Ectodermal cell (in vitro differentiated cells): Measurements from ENCODE around the gene ID1. TPM values are rescaled to one million over a fixed set of nuclear protein-coding genes. Genes with fewer than 3 reads are reported as not detected.

Source experiments
- H3K27ac ChIP-seq: 2 replicates; pipeline ENCODE4 v1.7.0; 2013; ENCODE audit warnings: mild to moderate bottlenecking, low read depth, low read length; ENCODE audit not compliant: insufficient read depth, poor library complexity, severe bottlenecking
- H3K27me3 ChIP-seq: 2 replicates; pipeline ENCODE4 v1.7.0; 2013; ENCODE audit warnings: mild to moderate bottlenecking, low read length; ENCODE audit not compliant: insufficient read depth, control insufficient read depth, poor library complexity, severe bottlenecking
- H3K36me3 ChIP-seq: one replicate; pipeline ENCODE4 v1.7.0; 2013; ENCODE audit warnings: low read length; ENCODE audit not compliant: control insufficient read depth, insufficient read depth
- H3K4me1 ChIP-seq: one replicate; pipeline ENCODE4 v1.7.0; 2013; ENCODE audit warnings: low read length; ENCODE audit not compliant: control insufficient read depth, insufficient read depth
- H3K4me3 ChIP-seq: 2 replicates; pipeline ENCODE4 v1.7.0; 2013; ENCODE audit warnings: low read depth, low read length, control low read depth; ENCODE audit not compliant: insufficient read depth
- H3K9me3 ChIP-seq: 2 replicates; pipeline ENCODE4 v1.7.0; 2013; ENCODE audit warnings: mild to moderate bottlenecking, low read length, moderate library complexity; ENCODE audit not compliant: control insufficient read depth
- WGBS, 2 experiments: methylation state at CpG; one replicate each; pipeline ENCODE4 v1.1.7; 2013; ENCODE audit warnings: missing lambda C conversion rate in 2 of 2; 5-methylcytosine and 5-hydroxymethylcytosine counted together
- polyA plus RNA-seq, 4 experiments: library from polyadenylated mRNA; stranded (reverse); fragments of 50-300 nt; gene quantifications; one replicate each; pipeline ENCODE4 v1.2.3, GENCODE V29; 2013

Gene ID1, protein sequence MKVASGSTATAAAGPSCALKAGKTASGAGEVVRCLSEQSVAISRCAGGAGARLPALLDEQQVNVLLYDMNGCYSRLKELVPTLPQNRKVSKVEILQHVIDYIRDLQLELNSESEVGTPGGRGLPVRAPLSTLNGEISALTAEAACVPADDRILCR
- 131 TPM for polyA plus RNA-seq (2013, experiment 1 of 4)
- 104 TPM for polyA plus RNA-seq (2013, experiment 2 of 4)
- polyA plus RNA-seq (2013, experiment 3 of 4), result 135 TPM
- 152 TPM for polyA plus RNA-seq (2013, experiment 4 of 4)

DNA sequence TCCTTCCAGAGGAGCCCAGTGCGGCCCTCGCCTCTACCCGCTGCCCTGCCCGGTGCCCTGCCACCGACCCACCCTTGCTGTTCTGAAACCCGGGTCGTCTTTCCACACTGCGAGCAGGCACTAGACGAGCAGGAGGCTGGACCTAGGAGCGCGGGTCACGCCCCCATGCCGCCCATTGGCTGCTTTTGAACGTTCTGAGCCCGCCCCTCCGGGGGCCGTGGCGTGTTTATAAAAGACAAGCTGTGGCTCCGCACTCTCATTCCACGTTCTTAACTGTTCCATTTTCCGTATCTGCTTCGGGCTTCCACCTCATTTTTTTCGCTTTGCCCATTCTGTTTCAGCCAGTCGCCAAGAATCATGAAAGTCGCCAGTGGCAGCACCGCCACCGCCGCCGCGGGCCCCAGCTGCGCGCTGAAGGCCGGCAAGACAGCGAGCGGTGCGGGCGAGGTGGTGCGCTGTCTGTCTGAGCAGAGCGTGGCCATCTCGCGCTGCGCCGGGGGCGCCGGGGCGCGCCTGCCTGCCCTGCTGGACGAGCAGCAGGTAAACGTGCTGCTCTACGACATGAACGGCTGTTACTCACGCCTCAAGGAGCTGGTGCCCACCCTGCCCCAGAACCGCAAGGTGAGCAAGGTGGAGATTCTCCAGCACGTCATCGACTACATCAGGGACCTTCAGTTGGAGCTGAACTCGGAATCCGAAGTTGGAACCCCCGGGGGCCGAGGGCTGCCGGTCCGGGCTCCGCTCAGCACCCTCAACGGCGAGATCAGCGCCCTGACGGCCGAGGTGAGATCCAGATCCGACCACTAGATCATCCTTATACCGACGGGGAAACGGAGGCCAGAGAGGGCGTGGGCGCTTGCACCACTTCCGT lies at the start of gene ID1:
Gene ID1, plus strand, starts transcription at position 259 of the 871 bp plus-strand sequence. Its CDS starts 99 bp downstream, at position 358.
- peak within 1 kb of the TSS; percentile 99 for H3K27ac ChIP-seq
- no peaks in the 10 kb centered on the region for H3K36me3 ChIP-seq
- H3K27me3 ChIP-seq, result peaks cover 39% of the 10 kb centered on the region
- WGBS, 2 experiments, result 0 to 1% methylated on average over 74 of the region's 74 CpGs
- H3K4me1 ChIP-seq, result peaks cover 24% of the 10 kb centered on the region
- peak within 1 kb of the TSS; percentile 81 for H3K4me3 ChIP-seq
- H3K9me3 ChIP-seq, result no peaks in the 10 kb centered on the region

DNA sequence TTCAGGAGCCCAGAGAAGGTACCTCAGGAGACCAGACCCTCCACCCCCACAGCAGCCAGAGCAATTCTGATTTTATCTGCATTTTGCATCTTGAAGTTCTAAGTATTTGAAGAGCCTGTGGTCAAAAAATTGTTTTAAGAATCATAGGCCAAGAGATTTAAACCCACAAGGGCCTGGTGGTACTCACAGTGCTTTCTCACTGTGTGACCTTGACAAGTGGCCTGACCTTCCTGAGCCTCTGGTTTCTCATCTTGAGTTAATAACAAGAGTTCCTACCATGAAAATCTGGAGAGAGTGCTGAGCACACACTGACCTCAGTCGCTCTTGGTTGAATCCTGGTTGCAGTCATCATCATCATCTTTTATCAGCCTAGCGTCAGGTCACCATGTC lies 45.4 kb upstream of the ID1 start:
- Histone ChIP-seq H3K4me1 (no peaks in the 10 kb centered on the region), H3K4me3 (no peak overlapping the region), H3K9me3 (no peaks in the 10 kb centered on the region), H3K36me3 (peaks cover 23% of the 10 kb centered on the region), H3K27ac (no peak overlapping the region), H3K27me3 (no peaks in the 10 kb centered on the region)
- 80 to 82% methylated on average over 2 of the region's 2 CpGs for whole genome bisulfite sequencing, 2 experiments

DNA sequence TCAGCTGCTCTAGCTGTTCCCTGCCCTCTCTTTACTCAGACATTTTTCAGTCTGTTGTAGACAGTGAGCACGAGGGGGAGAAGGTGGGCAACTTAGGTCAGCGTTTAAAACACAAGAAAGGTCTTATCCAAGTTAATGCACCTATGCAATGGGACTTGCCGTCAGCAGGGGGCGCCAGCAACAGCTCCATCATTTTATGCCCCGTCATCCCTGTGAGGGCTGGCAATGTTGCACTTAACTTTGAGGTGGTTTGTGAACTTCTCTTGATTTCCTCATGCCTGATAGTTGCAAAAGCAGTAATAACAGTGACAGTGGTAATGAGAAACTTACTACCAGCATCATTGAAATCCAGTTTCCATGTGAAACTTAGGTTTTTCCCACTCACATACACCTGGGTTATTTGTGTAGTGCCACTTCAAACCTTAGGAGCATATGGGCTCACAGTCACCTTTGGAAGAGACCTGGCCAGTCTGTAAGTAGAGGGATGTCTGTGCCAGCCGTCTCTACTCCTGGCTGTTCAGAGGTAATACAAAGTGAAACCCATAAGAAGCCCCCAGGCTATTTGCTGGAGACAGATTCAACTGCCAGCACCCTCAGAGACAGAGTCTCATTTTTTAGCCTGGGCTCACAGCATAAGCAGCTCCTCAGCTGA lies 44.9 kb upstream of the ID1 start:
- Histone ChIP-seq H3K36me3 (peaks cover 23% of the 10 kb centered on the region), H3K4me3 (no peak overlapping the region), H3K9me3 (no peaks in the 10 kb centered on the region), H3K27me3 (no peaks in the 10 kb centered on the region), H3K27ac (peak overlapping the region; percentile 22), H3K4me1 (no peaks in the 10 kb centered on the region)
- WGBS, 2 experiments, result 37 to 39% methylated on average over 6 of the region's 6 CpGs

DNA sequence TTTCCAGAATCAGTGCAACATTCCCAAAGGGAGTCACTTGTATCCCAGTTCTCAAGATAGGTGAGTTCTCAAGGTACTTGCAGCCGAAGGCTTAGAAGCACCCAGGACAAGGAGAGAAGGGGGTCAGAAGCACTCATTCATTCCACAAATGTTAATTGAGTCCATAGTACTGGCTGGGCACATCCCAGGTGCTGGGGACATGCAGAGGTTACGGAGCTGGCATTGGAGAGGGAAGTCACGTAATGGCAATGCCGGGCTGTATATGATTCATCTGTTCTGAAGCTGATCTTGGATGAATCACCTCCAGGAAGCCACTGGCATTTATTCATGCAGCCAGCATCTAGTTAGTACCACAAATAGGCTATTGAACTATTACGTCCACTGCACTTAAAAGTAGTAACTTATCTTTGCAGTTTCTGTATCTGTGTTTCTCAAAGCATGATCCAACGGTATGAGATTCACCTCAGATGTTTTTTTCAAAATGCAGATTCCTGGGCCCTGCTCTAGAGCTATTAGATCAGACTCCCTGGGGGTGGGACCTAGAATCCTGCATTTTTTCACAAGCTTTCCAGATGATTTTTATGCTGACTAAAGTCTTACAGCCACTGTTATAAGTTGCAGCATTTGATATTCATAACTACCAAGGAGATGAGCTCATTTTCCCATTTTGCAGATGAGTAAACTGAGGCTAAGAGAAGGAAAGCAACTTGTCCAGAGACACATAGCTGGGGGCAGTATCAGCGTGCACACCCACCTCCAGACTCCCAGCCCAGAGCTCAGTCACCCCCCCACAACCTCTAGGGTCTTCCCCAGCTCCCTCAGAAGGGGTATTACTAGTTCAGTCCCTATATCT lies 44.1 kb upstream of the ID1 start:
- 94 to 96% methylated on average over 7 of the region's 7 CpGs for WGBS, 2 experiments
- Histone ChIP-seq H3K4me1 (no peaks in the 10 kb centered on the region), H3K36me3 (peaks cover 25% of the 10 kb centered on the region), H3K9me3 (no peaks in the 10 kb centered on the region), H3K27me3 (no peaks in the 10 kb centered on the region), H3K4me3 (no peak overlapping the region), H3K27ac (no peak overlapping the region)

DNA sequence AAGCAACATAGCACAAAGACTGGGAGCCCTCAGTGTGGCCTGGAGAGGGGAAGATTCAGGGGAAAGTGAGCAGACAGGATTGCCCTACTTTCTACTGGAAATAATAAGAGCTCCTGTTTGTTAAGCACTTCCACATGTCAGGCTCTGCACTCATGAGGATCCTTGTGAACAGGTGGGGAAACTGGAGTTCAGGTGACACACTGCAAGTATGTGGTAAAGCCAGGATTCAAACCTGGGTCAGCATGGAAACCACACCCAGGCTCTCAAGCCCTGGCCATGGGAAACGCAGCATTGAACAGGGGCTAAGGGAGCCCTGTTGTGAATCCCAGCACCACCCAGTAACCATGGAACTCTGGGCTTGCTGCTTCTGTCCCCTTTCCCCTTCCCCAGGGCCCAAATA lies 42.8 kb upstream of the ID1 start:
- Histone ChIP-seq H3K4me1 (no peaks in the 10 kb centered on the region), H3K27me3 (no peaks in the 10 kb centered on the region), H3K27ac (no peak overlapping the region), H3K4me3 (no peak overlapping the region), H3K36me3 (peaks cover 27% of the 10 kb centered on the region), H3K9me3 (no peaks in the 10 kb centered on the region)
- WGBS, 2 experiments, result 78 to 91% methylated on average over 1 of the region's 1 CpG

DNA sequence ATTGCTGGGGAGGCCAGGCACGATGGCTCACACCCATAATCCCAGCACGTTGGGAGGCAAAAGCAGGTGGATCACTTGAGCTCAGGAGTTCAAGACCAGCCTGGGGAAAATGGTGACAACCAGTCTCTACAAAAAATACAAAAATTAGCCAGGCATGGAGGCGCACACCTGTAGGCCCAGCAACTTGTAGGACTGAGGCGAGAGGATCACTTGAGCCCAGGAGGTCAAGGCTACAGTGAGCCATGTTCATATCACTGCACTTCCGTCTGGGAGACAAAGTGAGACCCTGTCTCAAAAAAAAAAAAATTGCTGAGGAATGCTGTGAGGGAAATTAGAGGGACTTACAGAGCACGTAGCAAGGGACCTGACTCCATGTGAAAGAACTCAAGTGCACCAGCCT lies 40.8 kb upstream of the ID1 start:
- Histone ChIP-seq H3K4me1 (peaks cover 6% of the 10 kb centered on the region), H3K27ac (no peak overlapping the region)
- WGBS, 2 experiments, result 90 to 96% methylated on average over 6 of the region's 6 CpGs

DNA sequence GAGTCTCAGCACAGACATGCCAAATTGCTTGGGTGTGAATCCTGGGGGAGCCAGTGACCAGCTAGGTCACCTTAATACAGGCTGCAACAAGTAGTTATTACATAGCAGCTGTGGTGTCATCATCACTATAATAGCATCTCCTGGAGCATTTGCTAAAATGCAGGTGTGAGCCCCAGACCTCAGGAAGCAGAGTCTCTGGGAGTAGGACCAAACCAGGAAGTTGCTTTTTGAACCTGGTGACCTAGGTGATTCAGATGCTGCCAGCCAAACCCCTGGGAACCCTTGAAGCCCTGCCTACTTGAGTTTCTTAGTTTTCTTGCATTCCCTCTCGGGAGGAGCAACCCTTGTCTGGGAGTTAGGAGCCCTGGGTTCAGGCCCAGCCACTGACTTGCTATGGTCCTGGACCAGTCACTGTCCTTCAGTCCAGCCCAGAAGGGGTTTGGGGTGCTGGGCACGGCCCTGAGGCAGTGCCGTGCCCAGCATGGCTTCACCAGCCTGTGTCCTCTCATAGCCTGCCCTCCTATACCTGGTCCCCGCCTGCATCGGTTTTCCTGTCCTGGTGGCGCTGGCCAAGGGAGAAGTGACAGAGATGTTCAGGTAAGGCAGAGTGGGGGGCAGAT lies 39.3 kb upstream of the ID1 start:
- H3K27ac ChIP-seq, result no peak overlapping the region
- H3K4me3 ChIP-seq, result no peak overlapping the region
- 93 to 94% methylated on average over 6 of the region's 6 CpGs for WGBS, 2 experiments
- H3K36me3 ChIP-seq, result peaks cover 27% of the 10 kb centered on the region
- peaks cover 12% of the 10 kb centered on the region for H3K4me1 ChIP-seq
- no peaks in the 10 kb centered on the region for H3K9me3 ChIP-seq
- no peaks in the 10 kb centered on the region for H3K27me3 ChIP-seq

More for the DNA sequence above, 40.8 kb upstream of the ID1 start:
- peaks cover 27% of the 10 kb centered on the region for H3K36me3 ChIP-seq
- no peak overlapping the region for H3K4me3 ChIP-seq
- no peaks in the 10 kb centered on the region for H3K27me3 ChIP-seq
- H3K9me3 ChIP-seq, result no peaks in the 10 kb centered on the region

DNA sequence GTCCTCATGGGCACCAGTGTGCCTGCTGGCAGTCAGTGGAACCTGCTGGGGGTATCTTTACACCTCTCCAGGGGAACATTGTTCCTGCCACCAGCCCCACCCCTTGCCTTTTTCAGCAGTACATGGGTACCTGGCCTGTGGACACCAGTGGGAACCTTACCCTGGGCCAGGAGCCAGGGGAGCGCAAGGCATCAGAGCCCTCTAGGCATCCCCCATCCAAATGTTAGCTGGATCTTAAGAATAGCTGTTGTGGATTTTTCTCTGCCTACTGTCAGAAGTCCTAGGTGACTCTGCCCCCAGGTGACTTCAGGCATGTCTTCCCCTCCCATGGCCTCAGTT lies 38.8 kb upstream of the ID1 start:
- H3K27ac ChIP-seq, result no peak overlapping the region
- no peaks in the 10 kb centered on the region for H3K9me3 ChIP-seq
- no peak overlapping the region for H3K4me3 ChIP-seq
- WGBS, 2 experiments, result 100% methylated on average over 1 of the region's 1 CpG
- peaks cover 12% of the 10 kb centered on the region for H3K4me1 ChIP-seq
- peaks cover 26% of the 10 kb centered on the region for H3K36me3 ChIP-seq
- H3K27me3 ChIP-seq, result no peaks in the 10 kb centered on the region

DNA sequence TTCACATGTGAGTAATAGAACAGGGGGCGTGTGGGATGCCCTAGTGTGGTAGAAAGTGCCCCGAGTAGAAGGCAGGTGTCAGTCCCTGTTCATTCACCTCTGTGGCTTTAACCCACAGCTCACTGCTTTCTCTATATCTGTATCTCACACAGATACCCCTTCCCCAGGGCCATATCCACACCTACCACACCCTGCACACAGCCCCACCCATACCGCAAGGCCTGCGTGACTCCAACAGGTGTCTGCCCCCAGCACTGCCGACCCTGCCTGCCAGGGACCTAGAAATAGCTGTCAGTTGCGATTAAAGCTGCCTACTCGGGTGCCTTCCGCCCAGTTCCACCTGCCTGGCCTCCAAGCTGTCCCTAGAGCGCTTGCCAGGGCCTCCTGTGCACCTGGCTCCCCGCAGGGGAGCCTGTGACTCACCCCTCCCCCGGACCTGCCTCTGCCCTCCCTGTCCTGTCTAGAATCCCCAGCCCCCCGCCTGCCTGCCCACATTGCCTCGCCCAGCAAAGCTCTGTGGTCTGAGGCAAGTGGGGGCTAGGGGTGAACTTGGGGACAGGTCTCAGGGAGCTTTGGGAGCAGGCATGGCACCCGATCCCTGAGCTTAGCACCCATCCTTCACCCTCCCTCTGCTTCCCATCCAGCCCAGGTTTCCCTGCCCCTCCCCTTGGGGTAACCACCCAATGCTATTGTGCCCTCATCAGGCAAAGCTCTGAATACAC lies 38.3 kb upstream of the ID1 start:
- no peak overlapping the region for H3K4me3 ChIP-seq
- peaks cover 22% of the 10 kb centered on the region for H3K36me3 ChIP-seq
- H3K9me3 ChIP-seq, result no peaks in the 10 kb centered on the region
- peaks cover 12% of the 10 kb centered on the region for H3K4me1 ChIP-seq
- no peak overlapping the region for H3K27ac ChIP-seq
- no peaks in the 10 kb centered on the region for H3K27me3 ChIP-seq
- 78 to 81% methylated on average over 14 of the region's 14 CpGs for WGBS, 2 experiments
